Measurements from ENCODE around the gene PFKFB2.

PFKFB2 gene

DNA sequence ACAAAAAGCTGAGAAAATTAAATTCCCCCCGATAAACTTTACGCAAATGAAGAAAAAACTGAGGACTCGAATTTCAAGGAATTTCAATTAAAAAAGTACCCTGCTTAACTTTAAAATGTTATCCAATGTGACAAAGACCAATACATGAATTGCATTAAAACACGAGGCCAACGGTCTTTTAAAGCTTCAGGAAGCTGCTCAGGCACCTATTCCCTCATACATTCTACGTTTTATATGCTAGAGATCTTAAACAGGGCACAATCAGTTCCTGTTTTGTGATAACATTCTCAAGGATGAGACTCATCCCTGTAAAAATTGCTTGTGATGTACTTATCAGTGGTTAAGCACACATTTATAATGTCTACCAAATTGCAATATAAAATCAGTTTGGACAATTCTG, 5.0 kb upstream of the PFKFB2 start:
- Histone ChIP-seq H3K4me1 (ENCODE audit: control insufficient read depth, insufficient read depth, low read length) (peaks cover 49% of the 10 kb centered on the region), H3K27me3 (replicated peaks; ENCODE audit: control insufficient read depth, insufficient read depth, low read length) (no peaks in the 10 kb centered on the region), H3K9me3 (ENCODE audit: control insufficient read depth, low read length) (no peaks in the 10 kb centered on the region), H3K36me3 (ENCODE audit: control insufficient read depth, insufficient read depth, low read length, severe bottlenecking) (peaks cover 15% of the 10 kb centered on the region), H3K4me3 (ENCODE audit: low read length) (no peak overlapping the region), H3K9ac (ENCODE audit: low read length) (no peak overlapping the region)
- DNase-seq (ENCODE audit: low read depth) = no peak

DNA sequence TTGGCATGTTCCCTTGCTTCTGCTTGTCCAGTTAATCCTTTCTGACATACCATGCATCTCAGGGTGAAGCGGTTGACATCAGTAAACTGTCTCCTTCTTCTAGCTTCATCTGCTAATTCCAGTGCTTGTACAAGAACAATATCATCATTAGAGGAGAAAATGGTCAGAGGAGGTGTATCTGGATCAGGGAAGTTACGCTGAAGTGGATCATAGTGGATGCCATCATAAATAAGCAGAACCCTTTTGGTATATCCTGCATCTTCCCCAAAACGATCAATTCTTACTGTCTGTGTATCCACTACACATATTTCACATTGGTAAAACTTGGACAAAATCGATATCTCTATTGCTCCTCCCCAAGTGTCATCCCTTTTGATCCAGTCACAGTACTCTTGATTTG, 4.0 kb upstream of the PFKFB2 start:
- Histone ChIP-seq H3K27me3 (replicated peaks; ENCODE audit: control insufficient read depth, insufficient read depth, low read length) (no peaks in the 10 kb centered on the region), H3K4me1 (ENCODE audit: control insufficient read depth, insufficient read depth, low read length) (peaks cover 49% of the 10 kb centered on the region), H3K9me3 (ENCODE audit: control insufficient read depth, low read length) (no peaks in the 10 kb centered on the region), H3K36me3 (ENCODE audit: control insufficient read depth, insufficient read depth, low read length, severe bottlenecking) (peaks cover 15% of the 10 kb centered on the region), H3K4me3 (ENCODE audit: low read length) (peak overlapping the region; percentile 99), H3K9ac (ENCODE audit: low read length) (no peak overlapping the region)
- no peak for DNase-seq (ENCODE audit: low read depth)

DNA sequence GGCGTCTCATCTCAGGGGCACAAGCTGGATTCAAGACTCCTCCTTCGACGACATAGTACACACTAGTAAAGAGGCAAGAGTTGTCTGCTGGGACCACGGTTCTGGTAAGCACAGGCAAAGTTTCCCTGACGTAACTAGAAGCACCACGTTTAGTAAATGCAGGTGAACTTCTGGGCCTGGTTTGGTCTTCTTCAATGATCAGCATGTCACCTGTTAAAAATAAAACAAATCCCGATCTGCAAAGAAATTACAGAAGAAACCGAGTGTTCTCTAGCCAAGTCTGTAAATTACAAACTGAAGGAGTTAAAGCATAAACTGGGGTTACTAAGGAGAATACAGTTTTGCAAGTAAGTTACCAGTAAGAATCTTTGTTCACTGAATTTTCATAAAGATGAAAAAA, 3.6 kb upstream of the PFKFB2 start:
- H3K4me1 ChIP-seq (ENCODE audit: control insufficient read depth, insufficient read depth, low read length) = peaks cover 49% of the 10 kb centered on the region
- peak overlapping the region; percentile 98 for H3K9ac ChIP-seq (ENCODE audit: low read length)
- H3K9me3 ChIP-seq (ENCODE audit: control insufficient read depth, low read length) = no peaks in the 10 kb centered on the region
- no peak for DNase-seq (ENCODE audit: low read depth)
- peaks cover 15% of the 10 kb centered on the region for H3K36me3 ChIP-seq (ENCODE audit: control insufficient read depth, insufficient read depth, low read length, severe bottlenecking)
- no peaks in the 10 kb centered on the region for H3K27me3 ChIP-seq (replicated peaks; ENCODE audit: control insufficient read depth, insufficient read depth, low read length)
- H3K4me3 ChIP-seq (ENCODE audit: low read length) = peak overlapping the region; percentile 99

DNA sequence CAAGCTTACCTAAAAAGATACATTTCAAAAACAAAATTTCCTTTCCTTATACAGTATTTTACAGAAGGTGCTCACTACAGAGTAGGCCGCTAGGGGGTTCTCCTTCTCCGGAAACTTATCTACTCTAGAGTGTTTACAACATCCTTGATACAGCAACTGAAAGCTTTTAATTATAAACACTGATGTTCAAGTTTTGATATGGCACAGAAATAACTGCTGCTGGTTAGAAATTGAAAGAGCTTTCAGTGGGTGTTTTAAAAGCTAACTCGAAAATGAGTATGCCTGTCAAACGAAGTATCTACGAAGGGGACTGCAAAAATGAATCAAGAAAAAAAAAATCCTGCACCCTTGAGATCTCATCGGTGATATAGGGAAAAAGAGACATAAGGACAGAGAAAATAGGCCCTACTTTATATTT, 3.1 kb upstream of the PFKFB2 start:
- peak overlapping the region; percentile 98 for H3K9ac ChIP-seq (ENCODE audit: low read length)
- no peaks in the 10 kb centered on the region for H3K9me3 ChIP-seq (ENCODE audit: control insufficient read depth, low read length)
- H3K4me3 ChIP-seq (ENCODE audit: low read length) = peak overlapping the region; percentile 99
- peaks cover 49% of the 10 kb centered on the region for H3K4me1 ChIP-seq (ENCODE audit: control insufficient read depth, insufficient read depth, low read length)
- no peaks in the 10 kb centered on the region for H3K27me3 ChIP-seq (replicated peaks; ENCODE audit: control insufficient read depth, insufficient read depth, low read length)
- peaks cover 15% of the 10 kb centered on the region for H3K36me3 ChIP-seq (ENCODE audit: control insufficient read depth, insufficient read depth, low read length, severe bottlenecking)
- DNase-seq (ENCODE audit: low read depth) = peak; percentile 88

DNA sequence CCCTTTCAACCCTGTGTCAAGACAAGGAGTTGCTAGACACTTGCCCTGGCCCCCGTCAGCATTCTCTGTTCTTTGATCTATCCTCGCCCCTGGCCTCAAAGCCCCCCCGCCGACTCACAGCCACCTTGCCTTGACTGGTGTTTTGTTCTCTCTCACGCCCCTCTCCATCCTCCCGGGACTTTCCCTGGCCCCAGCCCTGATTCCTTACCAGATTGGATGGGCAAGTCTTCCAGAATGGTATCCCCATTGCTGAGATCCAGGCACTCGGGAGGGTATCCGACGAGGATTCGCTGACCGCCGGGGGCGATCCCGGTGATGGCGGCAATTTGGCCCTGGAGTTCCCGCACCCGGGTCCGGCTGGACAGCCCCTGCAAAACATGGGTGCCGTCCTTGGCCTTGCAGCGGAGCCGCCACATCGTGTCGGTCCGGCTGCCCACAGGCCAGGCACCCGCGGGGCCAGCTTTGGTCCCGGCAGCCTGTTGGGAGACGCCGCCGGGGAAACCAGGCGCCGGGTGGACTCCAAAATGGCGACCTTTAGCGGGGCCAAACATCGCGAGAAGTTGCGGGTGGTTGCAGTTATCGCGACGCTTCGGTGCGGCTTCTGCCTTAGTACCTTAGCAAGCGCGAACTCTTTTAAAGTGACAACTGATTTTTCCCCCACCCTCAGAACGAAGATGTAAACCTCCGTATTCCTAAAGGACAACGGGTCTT, 2.4 kb upstream of the PFKFB2 start:
- H3K36me3 ChIP-seq (ENCODE audit: control insufficient read depth, insufficient read depth, low read length, severe bottlenecking) = peaks cover 15% of the 10 kb centered on the region
- H3K9ac ChIP-seq (ENCODE audit: low read length) = peak overlapping the region; percentile 98
- H3K4me3 ChIP-seq (ENCODE audit: low read length) = peak overlapping the region; percentile 99
- no peaks in the 10 kb centered on the region for H3K9me3 ChIP-seq (ENCODE audit: control insufficient read depth, low read length)
- DNase-seq (ENCODE audit: low read depth) = peak; percentile 97
- no peaks in the 10 kb centered on the region for H3K27me3 ChIP-seq (replicated peaks; ENCODE audit: control insufficient read depth, insufficient read depth, low read length)
- H3K4me1 ChIP-seq (ENCODE audit: control insufficient read depth, insufficient read depth, low read length) = peaks cover 42% of the 10 kb centered on the region

DNA sequence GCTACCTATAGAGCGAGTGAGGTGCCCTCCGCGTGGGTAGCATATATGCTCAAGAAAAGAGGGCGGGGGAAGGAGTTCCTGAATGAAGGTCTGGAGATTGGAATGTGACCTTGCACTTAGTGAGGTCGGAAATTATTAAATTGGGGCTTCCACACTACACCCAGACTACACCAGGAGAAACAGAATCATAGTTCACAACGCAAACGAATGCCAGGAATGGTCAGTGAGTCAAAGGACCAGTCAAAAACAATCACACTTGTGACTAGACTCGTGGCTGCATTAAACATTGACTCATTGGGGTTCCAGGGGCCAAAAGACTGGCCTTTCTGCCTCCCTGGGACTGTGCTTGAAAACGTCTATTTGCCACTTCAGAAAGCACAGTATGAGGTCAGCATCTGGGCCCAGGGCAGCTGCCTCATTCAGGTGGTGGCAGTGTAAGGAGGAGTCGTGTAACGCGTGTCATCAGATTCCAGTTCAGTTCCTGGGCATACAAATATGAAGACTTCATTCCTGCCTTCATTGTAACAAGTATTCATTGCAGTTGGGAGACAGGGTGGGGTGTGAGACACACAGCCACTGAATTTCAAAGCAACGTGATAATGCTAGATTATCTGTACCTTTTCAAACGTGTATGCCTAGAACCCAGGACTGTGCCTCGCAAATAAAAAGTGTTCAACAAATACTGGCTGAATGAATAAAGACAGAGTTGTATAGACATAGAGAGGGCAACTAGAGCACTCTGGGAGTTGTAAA, 1.7 kb upstream of the PFKFB2 start, which contains the start of gene YOD1:
TSS of gene YOD1 (minus strand) at position 18 of the 753 bp plus-strand sequence. CDS start 178 bp downstream, outside the sequence.
- Histone ChIP-seq H3K36me3 (ENCODE audit: control insufficient read depth, insufficient read depth, low read length, severe bottlenecking) (peaks cover 15% of the 10 kb centered on the region), H3K4me3 (ENCODE audit: low read length) (peak within 1 kb of the TSS; percentile 99), H3K9ac (ENCODE audit: low read length) (peak within 1 kb of the TSS; percentile 98), H3K4me1 (ENCODE audit: control insufficient read depth, insufficient read depth, low read length) (peaks cover 35% of the 10 kb centered on the region), H3K9me3 (ENCODE audit: control insufficient read depth, low read length) (no peaks in the 10 kb centered on the region), H3K27me3 (replicated peaks; ENCODE audit: control insufficient read depth, insufficient read depth, low read length) (no peaks in the 10 kb centered on the region)
- DNase-seq (ENCODE audit: low read depth) = no peak

DNA sequence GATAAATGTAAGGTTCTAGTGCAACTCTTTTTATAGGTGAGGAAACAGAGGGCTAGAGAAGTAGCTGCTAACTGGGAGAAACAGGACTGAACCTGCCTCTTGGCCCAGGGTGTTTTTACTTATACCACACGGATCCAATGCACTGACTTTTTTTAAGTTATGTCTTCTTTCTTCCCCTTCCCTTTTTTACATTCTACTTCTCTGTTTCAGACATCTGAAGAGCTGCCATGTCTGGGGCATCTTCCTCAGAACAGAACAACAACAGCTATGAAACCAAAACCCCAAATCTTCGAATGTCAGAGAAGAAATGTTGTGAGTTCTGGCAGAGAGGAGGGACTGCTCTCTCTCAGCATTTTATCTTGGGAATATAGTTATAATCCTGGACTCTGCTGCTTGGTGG, 1.4 kb downstream of the PFKFB2 start:
- no peak overlapping the region for H3K9ac ChIP-seq (ENCODE audit: low read length)
- no peaks in the 10 kb centered on the region for H3K27me3 ChIP-seq (replicated peaks; ENCODE audit: control insufficient read depth, insufficient read depth, low read length)
- no peaks in the 10 kb centered on the region for H3K36me3 ChIP-seq (ENCODE audit: control insufficient read depth, insufficient read depth, low read length, severe bottlenecking)
- DNase-seq (ENCODE audit: low read depth) = no peak
- peaks cover 20% of the 10 kb centered on the region for H3K4me1 ChIP-seq (ENCODE audit: control insufficient read depth, insufficient read depth, low read length)
- H3K9me3 ChIP-seq (ENCODE audit: control insufficient read depth, low read length) = no peaks in the 10 kb centered on the region
- no peak overlapping the region for H3K4me3 ChIP-seq (ENCODE audit: low read length)

DNA sequence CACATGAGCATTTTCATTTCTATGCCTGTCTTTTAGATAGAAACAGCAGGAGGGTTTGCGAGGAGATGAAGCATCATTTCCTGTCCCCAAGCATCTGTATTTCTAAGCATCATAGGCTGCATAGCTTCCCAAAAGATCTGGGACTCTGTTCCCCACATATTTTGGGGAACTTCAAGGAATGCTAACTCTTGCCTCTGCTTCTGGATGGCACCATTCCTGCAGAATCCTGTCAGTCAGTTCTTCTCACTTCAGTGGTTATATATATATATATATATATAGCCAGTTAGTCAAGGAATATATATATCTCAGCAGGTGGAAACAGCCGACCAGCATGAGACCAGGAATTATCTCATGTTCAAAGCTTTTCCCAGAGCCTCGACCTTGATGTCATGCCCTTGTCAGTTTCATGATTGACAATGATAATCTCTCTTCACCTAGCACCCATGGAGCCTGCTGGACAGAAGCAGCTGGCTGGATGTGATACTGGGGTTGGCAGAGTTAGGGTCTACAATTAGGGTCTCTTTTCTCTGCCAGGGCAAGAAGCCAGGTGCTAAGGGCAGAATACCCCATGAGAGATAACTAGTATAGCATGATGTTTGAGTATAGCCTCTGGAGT, 2.4 kb downstream of the PFKFB2 start:
- Histone ChIP-seq H3K4me3 (ENCODE audit: low read length) (no peak overlapping the region), H3K9me3 (ENCODE audit: control insufficient read depth, low read length) (no peaks in the 10 kb centered on the region), H3K4me1 (ENCODE audit: control insufficient read depth, insufficient read depth, low read length) (peaks cover 17% of the 10 kb centered on the region), H3K36me3 (ENCODE audit: control insufficient read depth, insufficient read depth, low read length, severe bottlenecking) (peaks cover 4% of the 10 kb centered on the region), H3K9ac (ENCODE audit: low read length) (no peak overlapping the region), H3K27me3 (replicated peaks; ENCODE audit: control insufficient read depth, insufficient read depth, low read length) (no peaks in the 10 kb centered on the region)
- no peak for DNase-seq (ENCODE audit: low read depth)

DNA sequence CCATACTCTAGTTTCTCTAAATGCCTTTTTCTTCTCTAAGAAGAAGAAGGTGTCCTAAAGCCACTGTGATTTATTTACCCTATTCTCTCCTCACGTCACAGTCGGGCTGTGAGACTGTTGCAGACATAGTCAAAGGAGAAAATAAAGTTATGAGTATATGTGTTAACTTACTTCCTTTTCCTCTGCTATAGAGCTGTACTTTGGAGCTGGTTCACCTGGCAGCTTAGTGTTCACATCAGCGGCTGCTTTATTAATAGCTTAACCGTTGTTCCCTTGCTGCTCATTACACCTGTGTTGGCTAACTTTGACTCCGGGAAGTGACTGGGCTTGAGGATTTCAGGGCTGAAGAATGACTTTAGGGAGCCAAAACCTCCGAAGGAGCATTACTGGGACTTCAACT, 3.6 kb downstream of the PFKFB2 start:
- H3K4me3 ChIP-seq (ENCODE audit: low read length) = no peak overlapping the region
- peaks cover 9% of the 10 kb centered on the region for H3K36me3 ChIP-seq (ENCODE audit: control insufficient read depth, insufficient read depth, low read length, severe bottlenecking)
- no peak overlapping the region for H3K9ac ChIP-seq (ENCODE audit: low read length)
- H3K27me3 ChIP-seq (replicated peaks; ENCODE audit: control insufficient read depth, insufficient read depth, low read length) = no peaks in the 10 kb centered on the region
- H3K9me3 ChIP-seq (ENCODE audit: control insufficient read depth, low read length) = no peaks in the 10 kb centered on the region
- DNase-seq (ENCODE audit: low read depth) = no peak
- H3K4me1 ChIP-seq (ENCODE audit: control insufficient read depth, insufficient read depth, low read length) = peaks cover 10% of the 10 kb centered on the region

DNA sequence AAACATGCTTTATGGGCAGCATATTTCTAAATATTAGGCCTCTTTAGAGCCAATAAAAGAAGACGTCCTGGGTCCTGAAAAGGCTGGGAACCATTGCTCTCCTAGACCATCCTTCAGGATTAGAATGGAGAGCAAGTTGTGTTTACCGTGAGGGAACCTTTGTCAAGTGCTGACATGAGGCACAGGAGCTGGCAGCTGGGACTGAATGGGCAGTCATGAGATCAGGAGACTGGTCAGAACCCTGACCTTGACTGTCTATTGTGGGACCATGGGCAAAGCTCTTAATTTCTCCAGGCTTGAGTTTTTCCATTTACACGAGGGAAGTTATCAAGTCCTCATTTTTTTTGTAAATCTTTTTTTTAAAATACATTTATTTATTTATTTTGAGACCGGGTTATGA, 5.2 kb downstream of the PFKFB2 start:
- no peaks in the 10 kb centered on the region for H3K27me3 ChIP-seq (replicated peaks; ENCODE audit: control insufficient read depth, insufficient read depth, low read length)
- no peak overlapping the region for H3K4me3 ChIP-seq (ENCODE audit: low read length)
- no peaks in the 10 kb centered on the region for H3K4me1 ChIP-seq (ENCODE audit: control insufficient read depth, insufficient read depth, low read length)
- H3K36me3 ChIP-seq (ENCODE audit: control insufficient read depth, insufficient read depth, low read length, severe bottlenecking) = peaks cover 24% of the 10 kb centered on the region
- no peak overlapping the region for H3K9ac ChIP-seq (ENCODE audit: low read length)
- H3K9me3 ChIP-seq (ENCODE audit: control insufficient read depth, low read length) = no peaks in the 10 kb centered on the region
- DNase-seq (ENCODE audit: low read depth) = no peak

Measured in adipocyte (in vitro differentiated cells).